SU-DHL-6 (cell line): Measurements from ENCODE around the gene PRKCZ.

ENCODE experiments used
- H2AFZ ChIP-seq: fragments of 200-600 bp; sonication (generic); 2 replicates; pipeline ENCODE4 v1.6.1; 2014; ENCODE audit warnings: low read depth, mild to moderate bottlenecking, moderate library complexity, mixed read lengths, antibody characterized with exemption, low read length; ENCODE audit not compliant: severe bottlenecking
- H3F3A ChIP-seq: fragments of 200-600 bp; shearing (Covaris generic); 2 replicates; pipeline ENCODE4 v1.6.0; 2016; ENCODE audit warnings: antibody characterized with exemption, mild to moderate bottlenecking; ENCODE audit not compliant: insufficient read depth
- H3K27ac ChIP-seq: fragments of 200-600 bp; sonication (generic); 2 replicates; pipeline ENCODE4 v1.5.1; 2016; ENCODE audit warnings: low read depth, mild to moderate bottlenecking, low read length, moderate library complexity, mixed read lengths
- H3K27me3 ChIP-seq: fragments of 200-600 bp; sonication (generic), shearing (Covaris generic); 2 replicates; pipeline ENCODE4 v1.6.0; 2014; ENCODE audit warnings: mild to moderate bottlenecking, low read length
- H3K36me3 ChIP-seq: fragments of 200-600 bp; sonication (generic); 2 replicates; pipeline ENCODE4 v1.6.1; 2014; ENCODE audit warnings: mild to moderate bottlenecking, low read length, mixed read lengths
- H3K4me2 ChIP-seq: fragments of 300-600, 200-600 bp; shearing (Covaris generic), sonication (generic); 2 replicates; pipeline ENCODE4 v1.6.0; 2014; ENCODE audit warnings: low read length, low read depth, mild to moderate bottlenecking; ENCODE audit not compliant: poor library complexity, severe bottlenecking
- H3K4me3 ChIP-seq: fragments of 200-600 bp; sonication (generic); 2 replicates; pipeline ENCODE4 v1.5.1; 2014; ENCODE audit warnings: antibody characterized with exemption, low read length, mild to moderate bottlenecking, mixed read lengths; ENCODE audit not compliant: insufficient read depth, poor library complexity, severe bottlenecking
- H3K79me2 ChIP-seq: fragments of 200-600 bp; sonication (generic); 2 replicates; pipeline ENCODE4 v1.6.1; 2014; ENCODE audit warnings: mild to moderate bottlenecking, low read length, moderate library complexity; ENCODE audit not compliant: insufficient read depth
- H3K9ac ChIP-seq: fragments of 200-600 bp; sonication (generic); 2 replicates; pipeline ENCODE4 v1.7.0; 2014; ENCODE audit warnings: mild to moderate bottlenecking, low read length
- H3K9me2 ChIP-seq: fragments of 200-600 bp; sonication (generic); replicated peaks from 2 replicates; pipeline ENCODE4 v1.6.1; 2014; ENCODE audit warnings: low read length; ENCODE audit not compliant: insufficient read depth
- H3K9me3 ChIP-seq: fragments of 200-600 bp; sonication (generic); 2 replicates; pipeline ENCODE4 v1.6.1; 2014; ENCODE audit warnings: low read length, mixed read lengths; ENCODE audit not compliant: insufficient read depth
- H4K20me1 ChIP-seq: fragments of 200-600 bp; sonication (generic); 2 replicates; pipeline ENCODE4 v1.6.1; 2014; ENCODE audit warnings: low read depth, mild to moderate bottlenecking, antibody characterized with exemption, low read length, moderate library complexity, mixed read lengths
- CTCF ChIP-seq: fragments of 200-600 bp; sonication (generic); IDR thresholded peaks from one replicate; pipeline ENCODE4 v1.5.1; 2017; ENCODE audit warnings: antibody characterized with exemption, mild to moderate bottlenecking, low read length, moderate library complexity; ENCODE audit not compliant: insufficient read depth, poor library complexity, severe bottlenecking
- EZH2phosphoT487 ChIP-seq: fragments of 200-600 bp; sonication (generic), shearing (Covaris generic); conservative IDR thresholded peaks from 2 replicates; pipeline ENCODE4 v1.6.1; 2018; ENCODE audit warnings: mild to moderate bottlenecking, antibody characterized with exemption, low read length, moderate library complexity, mixed read lengths

The PRKCZ gene

GRCh38 chr1:2087766-2088165, 37.6 kb downstream of the PRKCZ start:
- no peak overlapping the region for H3K27ac ChIP-seq
- no peaks in the 10 kb centered on the region for H4K20me1 ChIP-seq
- no peaks in the 10 kb centered on the region for H3K9me3 ChIP-seq
- H3K4me2 ChIP-seq = no peak overlapping the region
- TF ChIP-seq EZH2phosphoT487 = no peak
- TF ChIP-seq CTCF = no peak
- no peaks in the 10 kb centered on the region for H3K9me2 ChIP-seq
- no peaks in the 10 kb centered on the region for H3F3A ChIP-seq
- no peaks in the 10 kb centered on the region for H3K79me2 ChIP-seq
- H3K36me3 ChIP-seq = no peaks in the 10 kb centered on the region
- no peak overlapping the region for H3K4me3 ChIP-seq
- no peak overlapping the region for H2AFZ ChIP-seq
- no peaks in the 10 kb centered on the region for H3K27me3 ChIP-seq
- H3K9ac ChIP-seq = no peak overlapping the region

- H3K4me2 ChIP-seq = no peak overlapping the region
- H3K79me2 ChIP-seq = no peaks in the 10 kb centered on the region
- no peaks in the 10 kb centered on the region for H3K9me2 ChIP-seq
- no peaks in the 10 kb centered on the region for H3K27me3 ChIP-seq
- TF ChIP-seq EZH2phosphoT487 (no peak), CTCF (no peak)
- no peak overlapping the region for H2AFZ ChIP-seq
- no peak overlapping the region for H3K9ac ChIP-seq
- no peak overlapping the region for H3K27ac ChIP-seq
- no peak overlapping the region for H3K4me3 ChIP-seq
- H3K9me3 ChIP-seq = no peaks in the 10 kb centered on the region
- H3F3A ChIP-seq = no peaks in the 10 kb centered on the region
- H4K20me1 ChIP-seq = no peaks in the 10 kb centered on the region
- no peaks in the 10 kb centered on the region for H3K36me3 ChIP-seq
These were observed 38.2 kb downstream of the PRKCZ start for GRCh38 chr1:2088458-2088857.

- TF ChIP-seq CTCF (no peak), EZH2phosphoT487 (no peak)
- H3K9ac ChIP-seq = no peak overlapping the region
- no peaks in the 10 kb centered on the region for H4K20me1 ChIP-seq
These were observed 38.8 kb downstream of the PRKCZ start for GRCh38 chr1:2089051-2089450.

More at GRCh38 chr1:2089051-2089450, 38.8 kb downstream of the PRKCZ start:
- H2AFZ ChIP-seq = no peak overlapping the region
- no peak overlapping the region for H3K4me2 ChIP-seq
- H3K27ac ChIP-seq = no peak overlapping the region
- H3K79me2 ChIP-seq = no peaks in the 10 kb centered on the region
- H3K36me3 ChIP-seq = no peaks in the 10 kb centered on the region
- no peaks in the 10 kb centered on the region for H3K9me2 ChIP-seq
- no peaks in the 10 kb centered on the region for H3K27me3 ChIP-seq
- H3K4me3 ChIP-seq = no peak overlapping the region
- H3F3A ChIP-seq = no peaks in the 10 kb centered on the region
- no peaks in the 10 kb centered on the region for H3K9me3 ChIP-seq
